Measurements from ENCODE around the gene FLNB. TPM values are rescaled to one million over a fixed set of nuclear protein-coding genes. Genes with fewer than 3 reads are reported as not detected.

FLNB gene
- polyA plus RNA-seq, 1 of the 3 experiments (the other 2 are of a cell fraction), result 127 TPM

DNA sequence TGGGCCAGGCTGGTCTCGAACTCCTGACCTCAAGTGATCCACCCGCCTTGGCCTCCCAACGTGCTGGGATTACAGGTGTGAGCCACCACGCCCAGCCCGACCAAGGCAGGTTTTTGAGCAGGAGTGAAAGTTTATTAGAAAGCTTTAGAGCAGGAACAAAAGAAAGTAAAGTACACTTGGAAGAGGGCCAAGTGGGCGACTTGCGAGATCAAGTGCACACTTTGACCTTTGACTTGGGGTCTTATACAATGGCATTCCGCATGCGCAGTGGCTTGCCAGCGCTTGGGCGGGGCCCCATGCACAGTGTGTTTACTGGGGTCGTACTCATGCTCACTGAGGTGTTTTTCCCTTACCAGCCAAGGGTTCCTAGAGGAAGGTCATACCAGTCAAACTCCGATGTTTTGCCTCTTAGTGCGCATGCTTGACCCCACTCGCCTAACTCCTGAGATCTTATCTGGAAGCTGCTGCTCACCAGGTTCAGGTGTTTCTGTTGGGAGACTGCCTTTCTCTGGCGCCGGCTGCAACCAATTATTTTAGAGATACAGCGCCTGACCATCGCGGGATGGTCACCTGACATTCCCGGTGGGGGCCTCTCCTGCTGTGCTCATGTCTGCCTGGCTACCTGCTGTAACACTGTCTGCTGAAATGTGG, 46.9 kb upstream of the FLNB start:
- POLR2A ChIA-PET, result no interaction called here
- no peaks in the 10 kb centered on the region for H4K20me1 ChIP-seq (ENCODE audit: insufficient read depth)
- no peak overlapping the region for H3K4me3 ChIP-seq (ENCODE audit: low read depth in 2 of 2, low read length in 1 of 2)

More for the DNA sequence above, 46.9 kb upstream of the FLNB start:
- 88% methylated on average over 19 of the region's 21 CpGs for WGBS (ENCODE audit: low lambda C conversion rate)
- no peak overlapping the region for H3K9ac ChIP-seq
- no peaks in the 10 kb centered on the region for H3K9me3 ChIP-seq
- no peak overlapping the region for H3K4me2 ChIP-seq
- DNase-seq, result no peak
- no peaks in the 10 kb centered on the region for H3K79me2 ChIP-seq (ENCODE audit: insufficient read depth)
- no peaks in the 10 kb centered on the region for H3K36me3 ChIP-seq (replicated peaks in 1 of 2; ENCODE audit: control insufficient read depth in 1 of 2, insufficient read depth in 2 of 2, low read length in 1 of 2)
- H3K4me1 ChIP-seq (ENCODE audit: control insufficient read depth in 1 of 2, insufficient read depth in 2 of 2, low read depth in 1 of 2, low read length in 1 of 2), result peaks cover 0 to 4% of the 10 kb centered on the region in 2 experiments; a peak in 1 of 4 replicates
- H3K9me2 ChIP-seq, result no peaks in the 10 kb centered on the region
- TF ChIP-seq, protein P1, sequence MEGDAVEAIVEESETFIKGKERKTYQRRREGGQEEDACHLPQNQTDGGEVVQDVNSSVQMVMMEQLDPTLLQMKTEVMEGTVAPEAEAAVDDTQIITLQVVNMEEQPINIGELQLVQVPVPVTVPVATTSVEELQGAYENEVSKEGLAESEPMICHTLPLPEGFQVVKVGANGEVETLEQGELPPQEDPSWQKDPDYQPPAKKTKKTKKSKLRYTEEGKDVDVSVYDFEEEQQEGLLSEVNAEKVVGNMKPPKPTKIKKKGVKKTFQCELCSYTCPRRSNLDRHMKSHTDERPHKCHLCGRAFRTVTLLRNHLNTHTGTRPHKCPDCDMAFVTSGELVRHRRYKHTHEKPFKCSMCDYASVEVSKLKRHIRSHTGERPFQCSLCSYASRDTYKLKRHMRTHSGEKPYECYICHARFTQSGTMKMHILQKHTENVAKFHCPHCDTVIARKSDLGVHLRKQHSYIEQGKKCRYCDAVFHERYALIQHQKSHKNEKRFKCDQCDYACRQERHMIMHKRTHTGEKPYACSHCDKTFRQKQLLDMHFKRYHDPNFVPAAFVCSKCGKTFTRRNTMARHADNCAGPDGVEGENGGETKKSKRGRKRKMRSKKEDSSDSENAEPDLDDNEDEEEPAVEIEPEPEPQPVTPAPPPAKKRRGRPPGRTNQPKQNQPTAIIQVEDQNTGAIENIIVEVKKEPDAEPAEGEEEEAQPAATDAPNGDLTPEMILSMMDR (IDR thresholded peaks at IDR 0.05), result no peak
- no peak for TF ChIP-seq NRF1 (IDR thresholded peaks at IDR 0.05; ENCODE audit: low read depth, low read length)
- no peak for TF ChIP-seq SIN3A (IDR thresholded peaks at IDR 0.05; ENCODE audit: borderline replicate concordance, low read depth, low read length)
- TF ChIP-seq, protein P2, sequence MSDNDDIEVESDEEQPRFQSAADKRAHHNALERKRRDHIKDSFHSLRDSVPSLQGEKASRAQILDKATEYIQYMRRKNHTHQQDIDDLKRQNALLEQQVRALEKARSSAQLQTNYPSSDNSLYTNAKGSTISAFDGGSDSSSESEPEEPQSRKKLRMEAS (IDR thresholded peaks at IDR 0.05; ENCODE audit: low read depth), result no peak
- TF ChIP-seq TCF12 (IDR thresholded peaks at IDR 0.05), result no peak
- TF ChIP-seq, protein P3, sequence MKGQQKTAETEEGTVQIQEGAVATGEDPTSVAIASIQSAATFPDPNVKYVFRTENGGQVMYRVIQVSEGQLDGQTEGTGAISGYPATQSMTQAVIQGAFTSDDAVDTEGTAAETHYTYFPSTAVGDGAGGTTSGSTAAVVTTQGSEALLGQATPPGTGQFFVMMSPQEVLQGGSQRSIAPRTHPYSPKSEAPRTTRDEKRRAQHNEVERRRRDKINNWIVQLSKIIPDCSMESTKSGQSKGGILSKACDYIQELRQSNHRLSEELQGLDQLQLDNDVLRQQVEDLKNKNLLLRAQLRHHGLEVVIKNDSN (IDR thresholded peaks at IDR 0.05; ENCODE audit: borderline replicate concordance, low read depth), result no peak
- no peak for TF ChIP-seq GABPA (IDR thresholded peaks at IDR 0.05; ENCODE audit: low read depth)
- TF ChIP-seq JUND (IDR thresholded peaks at IDR 0.05), result no peak
- TF ChIP-seq, protein P4, sequence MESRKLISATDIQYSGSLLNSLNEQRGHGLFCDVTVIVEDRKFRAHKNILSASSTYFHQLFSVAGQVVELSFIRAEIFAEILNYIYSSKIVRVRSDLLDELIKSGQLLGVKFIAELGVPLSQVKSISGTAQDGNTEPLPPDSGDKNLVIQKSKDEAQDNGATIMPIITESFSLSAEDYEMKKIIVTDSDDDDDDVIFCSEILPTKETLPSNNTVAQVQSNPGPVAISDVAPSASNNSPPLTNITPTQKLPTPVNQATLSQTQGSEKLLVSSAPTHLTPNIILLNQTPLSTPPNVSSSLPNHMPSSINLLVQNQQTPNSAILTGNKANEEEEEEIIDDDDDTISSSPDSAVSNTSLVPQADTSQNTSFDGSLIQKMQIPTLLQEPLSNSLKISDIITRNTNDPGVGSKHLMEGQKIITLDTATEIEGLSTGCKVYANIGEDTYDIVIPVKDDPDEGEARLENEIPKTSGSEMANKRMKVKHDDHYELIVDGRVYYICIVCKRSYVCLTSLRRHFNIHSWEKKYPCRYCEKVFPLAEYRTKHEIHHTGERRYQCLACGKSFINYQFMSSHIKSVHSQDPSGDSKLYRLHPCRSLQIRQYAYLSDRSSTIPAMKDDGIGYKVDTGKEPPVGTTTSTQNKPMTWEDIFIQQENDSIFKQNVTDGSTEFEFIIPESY (IDR thresholded peaks at IDR 0.05; ENCODE audit: borderline replicate concordance, low read depth), result no peak
- TF ChIP-seq NFIC (IDR thresholded peaks at IDR 0.05; ENCODE audit: borderline replicate concordance), result no peak
- TF ChIP-seq RXRA (IDR thresholded peaks at IDR 0.05; ENCODE audit: borderline replicate concordance, low read depth), result no peak
- no peak overlapping the region for H3K27ac ChIP-seq (ENCODE audit: low read depth in 2 of 2, low read length in 1 of 2)
- H3K27me3 ChIP-seq (ENCODE audit: insufficient read depth), result no peaks in the 10 kb centered on the region
- H2AFZ ChIP-seq (ENCODE audit: low read depth), result no peak overlapping the region
- CTCF ChIA-PET, result no interaction called here
- no peaks in the 10 kb centered on the region for H3F3A ChIP-seq (replicated peaks; ENCODE audit: insufficient read depth)

Data from SK-N-SH (cell line).